HT1080 (cell line): Measurements from ENCODE around the gene TRIM36. TPM values are rescaled to one million over a fixed set of nuclear protein-coding genes. Genes with fewer than 3 reads are reported as not detected.

ENCODE experiments used
- DNase-seq: peaks from one replicate; pipeline ENCODE4 v3.0.0-alpha.2; 2015; ENCODE audit warnings: low read depth
- total RNA-seq: library from RNA; depleted of rRNA; stranded (reverse); fragments of >200 nt; shearing (Covaris generic); gene quantifications from 2 replicates; pipeline ENCODE4 v1.2.3, GENCODE V29; 2014; rRNA removed

TRIM36 gene
- total RNA-seq, 1 experiment from 2014 or later = 4.2 TPM

DNA sequence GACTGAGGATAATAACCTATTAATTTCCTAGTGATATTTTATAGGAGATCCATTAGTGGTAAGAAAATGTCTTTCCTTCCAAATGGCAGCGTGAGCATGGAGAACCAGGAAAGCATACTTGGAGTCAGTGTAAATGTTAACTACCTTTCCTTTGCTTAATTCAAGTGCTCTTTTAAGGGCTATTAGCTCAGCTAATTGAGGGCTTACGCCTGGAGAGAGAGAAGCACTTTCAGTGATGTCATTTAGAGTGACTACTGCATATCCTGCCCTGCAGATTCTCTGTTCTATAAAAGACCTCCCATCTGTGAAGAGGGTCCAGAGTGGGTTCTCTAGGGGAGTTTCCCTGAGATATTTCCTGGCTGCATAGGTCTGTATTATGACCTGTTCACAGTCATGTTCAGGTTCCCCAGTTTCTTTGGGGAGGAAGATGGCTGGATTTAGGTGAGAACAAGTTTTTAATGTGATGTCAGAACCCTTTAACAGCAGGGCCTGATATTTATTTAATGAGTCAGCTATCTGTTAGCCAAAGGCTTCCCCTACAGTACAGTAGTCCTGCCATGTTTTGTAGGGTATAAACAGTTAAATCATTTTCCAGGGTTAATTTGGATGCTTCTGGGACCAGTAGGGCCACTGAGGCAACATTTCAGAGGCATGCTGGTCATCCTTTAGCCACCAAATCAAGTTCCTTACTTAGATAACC lies 89.6 kb downstream of the TRIM36 start:
- peak; percentile 30 for DNase-seq

Other genes starting within 250 kb of the TRIM36 start
- 16.7 and 20.5 TPM in 2 replicates for gene PGGT1B, start 93.0 kb upstream of the TRIM36 start, total RNA-seq
- gene CCDC112, start 126.7 kb upstream of the TRIM36 start, total RNA-seq = 5.8 and 8.6 TPM in 2 replicates